AG04449 (cell line): Measurements from ENCODE around the gene NAA15.

Experiments used
- CTCF ChIA-PET: fragments of 350-600 bp; formaldehyde crosslinking; extraction: SDS; loops from one replicate; lab custom pipeline; 2021; ENCODE audit warnings: antibody characterized with exemption; lab: Yijun Ruan, JAX
- POLR2A ChIA-PET: fragments of 400-600, 350-600 bp; formaldehyde crosslinking; extraction: SDS; loops from one replicate; lab custom pipeline; 2020; ENCODE audit warnings: antibody characterized with exemption, inconsistent platforms; lab: Yijun Ruan, JAX
- DNase-seq: peaks from one replicate; pipeline ENCODE4 v3.0.0-alpha.2; 2010; ENCODE audit warnings: low read depth, low spot score
- H3K4me3 ChIP-seq: 2 replicates; pipeline ENCODE4 v1.5.1; 2011; ENCODE audit warnings: low read depth, mild to moderate bottlenecking, control low read depth, low read length
- TF ChIP-seq, protein P1 (sequence below): IDR thresholded peaks from one replicate; pipeline ENCODE4 v1.5.1; 2011; ENCODE audit warnings: mild to moderate bottlenecking, moderate library complexity, low read length, control low read depth, inconsistent platforms; ENCODE audit not compliant: insufficient read depth; ENCODE audit errors: missing control alignments

The NAA15 gene

GRCh38 chr4:139361301-139361700 is 60.0 kb downstream of the NAA15 start:
- CTCF ChIA-PET, result no interaction called here
- POLR2A ChIA-PET, result no interaction called here

GRCh38 chr4:139367421-139368090 is 66.3 kb downstream of the NAA15 start:
- ChIA-PET CTCF (interaction anchor here (1.0 to 1.5 kb wide), 2 partner anchors 15 to 18 kb away, joined by 3 read pairs; no protein-coding TSS in a partner anchor), POLR2A (no interaction called here)
- TF ChIP-seq, protein P1, sequence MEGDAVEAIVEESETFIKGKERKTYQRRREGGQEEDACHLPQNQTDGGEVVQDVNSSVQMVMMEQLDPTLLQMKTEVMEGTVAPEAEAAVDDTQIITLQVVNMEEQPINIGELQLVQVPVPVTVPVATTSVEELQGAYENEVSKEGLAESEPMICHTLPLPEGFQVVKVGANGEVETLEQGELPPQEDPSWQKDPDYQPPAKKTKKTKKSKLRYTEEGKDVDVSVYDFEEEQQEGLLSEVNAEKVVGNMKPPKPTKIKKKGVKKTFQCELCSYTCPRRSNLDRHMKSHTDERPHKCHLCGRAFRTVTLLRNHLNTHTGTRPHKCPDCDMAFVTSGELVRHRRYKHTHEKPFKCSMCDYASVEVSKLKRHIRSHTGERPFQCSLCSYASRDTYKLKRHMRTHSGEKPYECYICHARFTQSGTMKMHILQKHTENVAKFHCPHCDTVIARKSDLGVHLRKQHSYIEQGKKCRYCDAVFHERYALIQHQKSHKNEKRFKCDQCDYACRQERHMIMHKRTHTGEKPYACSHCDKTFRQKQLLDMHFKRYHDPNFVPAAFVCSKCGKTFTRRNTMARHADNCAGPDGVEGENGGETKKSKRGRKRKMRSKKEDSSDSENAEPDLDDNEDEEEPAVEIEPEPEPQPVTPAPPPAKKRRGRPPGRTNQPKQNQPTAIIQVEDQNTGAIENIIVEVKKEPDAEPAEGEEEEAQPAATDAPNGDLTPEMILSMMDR, result no peak

More at GRCh38 chr4:139361301-139361700, 60.0 kb downstream of the NAA15 start:
- TF ChIP-seq, protein P1, result no peak
- H3K4me3 ChIP-seq, result no peak overlapping the region
- DNase-seq, result no peak

DNA sequence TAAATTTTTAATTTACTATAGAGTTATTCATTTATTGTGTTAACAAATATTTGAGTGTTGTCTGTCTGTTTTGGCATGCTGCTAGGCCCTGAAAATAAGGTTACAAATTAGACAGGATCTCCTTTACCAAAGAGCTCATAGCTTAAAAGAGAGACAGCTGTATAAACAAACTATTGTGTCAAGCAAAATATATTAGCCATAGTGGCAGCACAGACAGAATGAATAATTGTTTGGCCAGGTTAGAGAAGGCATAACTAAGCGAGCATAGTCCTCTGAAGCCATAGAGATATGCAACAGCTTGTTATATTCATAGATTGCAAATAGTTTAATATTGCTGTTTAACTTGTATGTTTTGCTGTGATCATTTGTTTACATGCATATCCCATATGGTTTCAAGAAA is 67.7 kb downstream of the NAA15 start:
- no peak for DNase-seq
- H3K4me3 ChIP-seq, result no peak overlapping the region
- CTCF ChIA-PET, result interaction anchor here (0.8 to 1.0 kb wide), 3 partner anchors 15 to 270 kb away, joined by 3 read pairs; no protein-coding TSS in a partner anchor
- TF ChIP-seq, protein P1, result no peak
- POLR2A ChIA-PET, result no interaction called here

More at GRCh38 chr4:139367421-139368090, 66.3 kb downstream of the NAA15 start:
- DNase-seq, result peak; percentile 9
- H3K4me3 ChIP-seq, result no peak overlapping the region

GRCh38 chr4:139374251-139374650 is 72.9 kb downstream of the NAA15 start:
- ChIA-PET POLR2A (no interaction called here), CTCF (no interaction called here)
- no peak overlapping the region for H3K4me3 ChIP-seq
- TF ChIP-seq, protein P1, result no peak
- no peak for DNase-seq

- no peak for DNase-seq
- H3K4me3 ChIP-seq, result no peak overlapping the region
- CTCF ChIA-PET, result interaction anchor here (0.6 to 1.9 kb wide), 3 partner anchors 30 to 359 kb away, joined by 3 to 6 read pairs (median 5); no protein-coding TSS in a partner anchor
- POLR2A ChIA-PET, result interaction anchor here (0.6 kb wide), 1 partner anchor 48 kb away, joined by 3 read pairs; no protein-coding TSS in a partner anchor
- TF ChIP-seq, protein P1, result no peak
Observed at GRCh38 chr4:139386421-139386820, 85.1 kb downstream of the NAA15 start.

GRCh38 chr4:139389102-139389501 is 87.8 kb downstream of the NAA15 start:
- H3K4me3 ChIP-seq, result no peak overlapping the region
- TF ChIP-seq, protein P1, result no peak
- ChIA-PET CTCF (no interaction called here), POLR2A (no interaction called here)
- no peak for DNase-seq
